HepG2 (cell line): ENCODE measurements around the gene CAPN11. TPM values are rescaled to one million over a fixed set of nuclear protein-coding genes. Genes with fewer than 3 reads are reported as not detected.

Source experiments
- ATAD3A ChIP-seq: sonication (generic); formaldehyde crosslinking; IDR thresholded peaks from 2 replicates; pipeline ENCODE4 v1.4.0; 2020; ENCODE audit warnings: missing genetic modification reagents
- ATM ChIP-seq: fragments of 450-650 bp; IDR thresholded peaks from 2 replicates; pipeline ENCODE4 v1.7.1; 2017; ENCODE audit warnings: mild to moderate bottlenecking, borderline replicate concordance
- DR1 ChIP-seq: sonication (generic); formaldehyde crosslinking; IDR thresholded peaks from 2 replicates; pipeline ENCODE4 v1.8.0; 2021; ENCODE audit warnings: mild to moderate bottlenecking, missing genetic modification reagents, inconsistent platforms
- FOXP4 ChIP-seq: sonication (generic); formaldehyde crosslinking; IDR thresholded peaks from 2 replicates; pipeline ENCODE4 v1.4.0; 2020; ENCODE audit warnings: missing genetic modification reagents
- GABPA ChIP-seq, 2 experiments: IDR thresholded peaks; 2 replicates each; pipeline ENCODE4 v1.6.1; 2011 to 2016; ENCODE audit warnings: low read depth in 2 of 2, low read length in 1 of 2, missing biosample characterization in 1 of 2, missing genetic modification characterization in 1 of 2
- KDM1A ChIP-seq: IDR thresholded peaks from 2 replicates; pipeline ENCODE4 v1.6.1; 2016; ENCODE audit warnings: missing compliant biosample characterization
- PHF8 ChIP-seq: sonication (generic); formaldehyde crosslinking; IDR thresholded peaks from 2 replicates; pipeline ENCODE4 v1.5.0; 2020; ENCODE audit warnings: missing genetic modification reagents
- POGK ChIP-seq: sonication (generic); formaldehyde crosslinking; conservative IDR thresholded peaks from 2 replicates; pipeline ENCODE4 v1.8.0; 2022; ENCODE audit warnings: mild to moderate bottlenecking, moderate library complexity, missing genetic modification reagents
- RNF2 ChIP-seq: fragments of 450-650 bp; conservative IDR thresholded peaks from 2 replicates; pipeline ENCODE4 v1.6.1; 2016; ENCODE audit warnings: low read depth
- SP4 ChIP-seq: sonication (generic); formaldehyde crosslinking; IDR thresholded peaks from 2 replicates; pipeline ENCODE4 v1.8.1; 2023; ENCODE audit warnings: mild to moderate bottlenecking, missing genetic modification reagents
- ZBTB2 ChIP-seq: sonication (generic); formaldehyde crosslinking; IDR thresholded peaks from 2 replicates; pipeline ENCODE4 v1.8.0; 2022; ENCODE audit warnings: low read depth, missing genetic modification reagents
- ZBTB37 ChIP-seq: sonication (generic); formaldehyde crosslinking; IDR thresholded peaks from 2 replicates; pipeline ENCODE4 v1.4.0; 2020; ENCODE audit warnings: mild to moderate bottlenecking, missing genetic modification reagents
- ZBTB42 ChIP-seq: sonication (generic); formaldehyde crosslinking; IDR thresholded peaks from 2 replicates; pipeline ENCODE4 v1.5.0; 2020; ENCODE audit warnings: mild to moderate bottlenecking, missing genetic modification reagents
- ZKSCAN1 ChIP-seq: fragments of 150-350 bp; IDR thresholded peaks from 2 replicates; pipeline ENCODE4 v1.6.1; 2014; ENCODE audit warnings: low read length
- ZNF136 ChIP-seq: sonication (generic); formaldehyde crosslinking; IDR thresholded peaks from 2 replicates; pipeline ENCODE4 v1.8.1; 2022; ENCODE audit warnings: low read depth, mild to moderate bottlenecking, moderate library complexity, missing genetic modification reagents
- ZNF225 ChIP-seq: sonication (generic); formaldehyde crosslinking; IDR thresholded peaks from 2 replicates; pipeline ENCODE4 v1.4.0; 2020; ENCODE audit warnings: mild to moderate bottlenecking, missing genetic modification reagents
- ZNF329 ChIP-seq: sonication (generic); formaldehyde crosslinking; IDR thresholded peaks from 2 replicates; pipeline ENCODE4 v1.9.0; 2021; ENCODE audit warnings: low read depth, mild to moderate bottlenecking, missing genetic modification reagents
- ZNF879 ChIP-seq: sonication (generic); formaldehyde crosslinking; IDR thresholded peaks from 2 replicates; pipeline ENCODE4 v1.8.1; 2023; ENCODE audit warnings: missing genetic modification reagents
- polyA plus RNA-seq, 8 experiments: library from polyadenylated mRNA; depleted of rRNA in 3 of 8; stranded (reverse) in 7 of 8; unstranded in 1 of 8; fragments of >200 nt; fragmentation: Illumina TruSeq in 4 of 8; extraction: Trizol in 4 of 8; gene quantifications; 2 replicates each; pipeline versions ENCODE4 v1.2.1 to v1.2.3, GENCODE V29; 2011 to 2016; ENCODE audit warnings: low read depth in 4 of 8, missing spikeins in 1 of 8, mixed read lengths in 1 of 8; ENCODE audit not compliant: insufficient read depth in 1 of 8
- total RNA-seq, 5 experiments: library from RNA; depleted of rRNA; stranded (reverse); fragments of >200 nt; fragmentation: Illumina TruSeq; extraction: Trizol; gene quantifications; 2 replicates each; pipeline ENCODE4 v1.2.3, GENCODE V29; 2016; ENCODE audit warnings: low read depth in 1 of 5
- TF ChIP-seq, protein P1 (sequence below): sonication (generic); formaldehyde crosslinking; IDR thresholded peaks from 2 replicates; pipeline ENCODE4 v1.4.0; 2020; ENCODE audit warnings: low read depth, mild to moderate bottlenecking, missing genetic modification reagents

Gene CAPN11
- total and polyA plus RNA-seq, 2 of the 13 experiments (the other 11 are each of a cell fraction or from before 2014, with no cell fraction given): 0.07 to 0.11 TPM

GRCh38 chr6:44223319-44224028 lies 64.9 kb downstream of the CAPN11 start, which contains the start of gene SLC29A1 (continued):
- TF ChIP-seq ZNF225 (CRISPR knock-in tag) (0 out of 2 replicates have a peak, but pooled peaks have one; percentile 32), ZBTB2 (CRISPR knock-in tag) (peak; percentile 84), ZKSCAN1 (no peak), GABPA (IDR thresholded peaks at IDR 0.05; ENCODE audit: low read depth, low read length) (no peak), GABPA (CRISPR knock-in tag; IDR thresholded peaks at IDR 0.05; ENCODE audit: low read depth) (no peak), POGK (CRISPR knock-in tag) (0 out of 2 replicates have a peak, but pooled peaks have one; percentile 30), ZNF136 (CRISPR knock-in tag) (no peak), ATM (no peak), ZNF879 (CRISPR knock-in tag) (0 out of 2 replicates have a peak, but pooled peaks have one; percentile 64), ZNF329 (peak; percentile 39; the same call in 1 of the 2 replicates), SP4 (CRISPR knock-in tag) (peak; percentile 79), FOXP4 (0 out of 2 replicates have a peak, but pooled peaks have one; percentile 5), DR1 (CRISPR knock-in tag) (0 out of 2 replicates have a peak, but pooled peaks have one; percentile 36), KDM1A (CRISPR knock-in tag) (no peak), ATAD3A (CRISPR knock-in tag) (no peak), ZBTB42 (peak; percentile 33; the same call in 1 of the 2 replicates), PHF8 (CRISPR knock-in tag) (peak; percentile 66), ZBTB37 (CRISPR knock-in tag) (no peak), RNF2 (0 out of 2 replicates have a peak, but pooled peaks have one; percentile 55)
- TF ChIP-seq, protein P1, sequence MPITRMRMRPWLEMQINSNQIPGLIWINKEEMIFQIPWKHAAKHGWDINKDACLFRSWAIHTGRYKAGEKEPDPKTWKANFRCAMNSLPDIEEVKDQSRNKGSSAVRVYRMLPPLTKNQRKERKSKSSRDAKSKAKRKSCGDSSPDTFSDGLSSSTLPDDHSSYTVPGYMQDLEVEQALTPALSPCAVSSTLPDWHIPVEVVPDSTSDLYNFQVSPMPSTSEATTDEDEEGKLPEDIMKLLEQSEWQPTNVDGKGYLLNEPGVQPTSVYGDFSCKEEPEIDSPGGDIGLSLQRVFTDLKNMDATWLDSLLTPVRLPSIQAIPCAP: no peak
